Measurements from ENCODE around the gene LIN28B. TPM values are rescaled to one million over a fixed set of nuclear protein-coding genes. Genes with fewer than 3 reads are reported as not detected.

Gene LIN28B
- total RNA-seq, 5 donors from 2014 or later (not counting 1 experiment from before 2014, with no cell fraction given) = 0.20 to 0.41 (median 0.22) TPM; not detected in 2

GRCh38 chr6:104955491-104955890, 1.4 kb upstream of the LIN28B start:
- H3K36me3 Mint-ChIP-seq = no peaks in the 10 kb centered on the region
- peaks cover 0 to 13% (median 13%) of the 10 kb centered on the region in 3 donors for H3K9me3 Mint-ChIP-seq
- H3K27me3 Mint-ChIP-seq = peaks cover 67 to 76% of the 10 kb centered on the region in 2 donors
- CTCF ChIA-PET = interaction anchor here in 1 of 2 donors (1.0 kb wide), 1 partner anchor 9 kb away, joined by 3 read pairs; no protein-coding TSS in a partner anchor
- no peaks in the 10 kb centered on the region for H3K4me1 ChIP-seq (ENCODE audit: control insufficient read depth in 1 of 2, extremely low read depth in 1 of 2, insufficient read depth in 2 of 2, low read length in 2 of 2)
- no peak for ATAC-seq (replicated peaks in 1 of 4)
- no peak overlapping the region for H3K27ac ChIP-seq (ENCODE audit: low read length)
- no peaks in the 10 kb centered on the region for H3K36me3 ChIP-seq (ENCODE audit: control insufficient read depth in 2 of 2, extremely low read depth in 1 of 2, insufficient read depth in 1 of 2, low read length in 1 of 2)
- H3K27ac Mint-ChIP-seq = no peak overlapping the region
- peaks cover 27 to 32% of the 10 kb centered on the region in 2 experiments for H3K27me3 ChIP-seq (replicated peaks in 1 of 2; ENCODE audit: control insufficient read depth in 2 of 2, extremely low read depth in 1 of 2, insufficient read depth in 2 of 2, low read length in 1 of 2)
- POLR2A ChIA-PET = no interaction called here
- H3K9me3 ChIP-seq = no peaks in the 10 kb centered on the region
- DNase-seq = no peak
- no peak overlapping the region for H3K4me3 ChIP-seq (ENCODE audit: control insufficient read depth in 1 of 2, extremely low read depth in 1 of 2, low read length in 1 of 2)
- H3K4me1 Mint-ChIP-seq = peaks cover 6 to 8% (median 7%) of the 10 kb centered on the region in 3 donors
- H3K4me3 Mint-ChIP-seq = no peak overlapping the region
- WGBS (ENCODE audit: insufficient coverage) = 57% methylated on average over 1 of the region's 5 CpGs

GRCh38 chr6:104955927-104956730, 778 bp upstream of the LIN28B start:
- H3K36me3 Mint-ChIP-seq = no peaks in the 10 kb centered on the region
- Histone ChIP-seq H3K27me3 (replicated peaks in 1 of 2; ENCODE audit: control insufficient read depth in 2 of 2, extremely low read depth in 1 of 2, insufficient read depth in 2 of 2, low read length in 1 of 2) (peaks cover 27 to 32% of the 10 kb centered on the region in 2 experiments), H3K27ac (ENCODE audit: low read length) (no peak overlapping the region), H3K9me3 (no peaks in the 10 kb centered on the region), H3K4me1 (ENCODE audit: control insufficient read depth in 1 of 2, extremely low read depth in 1 of 2, insufficient read depth in 2 of 2, low read length in 2 of 2) (no peaks in the 10 kb centered on the region), H3K4me3 (ENCODE audit: control insufficient read depth in 1 of 2, extremely low read depth in 1 of 2, low read length in 1 of 2) (no peak overlapping the region), H3K36me3 (ENCODE audit: control insufficient read depth in 2 of 2, extremely low read depth in 1 of 2, insufficient read depth in 1 of 2, low read length in 1 of 2) (no peaks in the 10 kb centered on the region)
- peaks cover 0 to 13% (median 13%) of the 10 kb centered on the region in 3 donors for H3K9me3 Mint-ChIP-seq
- peaks cover 67 to 73% of the 10 kb centered on the region in 2 donors for H3K27me3 Mint-ChIP-seq
- CTCF ChIA-PET = no interaction called here
- no peak for ATAC-seq (replicated peaks in 1 of 4)
- DNase-seq = no peak
- H3K4me3 Mint-ChIP-seq = no peak overlapping the region
- WGBS (ENCODE audit: insufficient coverage) = no CpG with 5 or more reads among the region's 16 CpGs
- peaks cover 6 to 8% (median 7%) of the 10 kb centered on the region in 3 donors for H3K4me1 Mint-ChIP-seq
- H3K27ac Mint-ChIP-seq = no peak overlapping the region
- POLR2A ChIA-PET = interaction anchor here in 1 of 2 donors (0.6 kb wide), 1 partner anchor 15 kb away, joined by 5 read pairs; no protein-coding TSS in a partner anchor

- H3K9me3 Mint-ChIP-seq = peaks cover 0 to 13% (median 13%) of the 10 kb centered on the region in 3 donors
- POLR2A ChIA-PET = interaction anchor here in 1 of 2 donors (0.6 kb wide), 1 partner anchor 17 kb away, joined by 5 read pairs; no protein-coding TSS in a partner anchor
- ATAC-seq (replicated peaks in 1 of 4) = no peak
These were observed 632 bp downstream of the LIN28B start for GRCh38 chr6:104957301-104958177.

GRCh38 chr6:104958178-104959025, 1.5 kb downstream of the LIN28B start:
- DNase-seq = no peak
- no peak overlapping the region for H3K4me3 Mint-ChIP-seq

More at GRCh38 chr6:104957301-104958177, 632 bp downstream of the LIN28B start:
- CTCF ChIA-PET = no interaction called here
- no peaks in the 10 kb centered on the region for H3K36me3 Mint-ChIP-seq
- H3K27ac ChIP-seq (ENCODE audit: low read length) = no peak overlapping the region
- H3K27me3 ChIP-seq (replicated peaks in 1 of 2; ENCODE audit: control insufficient read depth in 2 of 2, extremely low read depth in 1 of 2, insufficient read depth in 2 of 2, low read length in 1 of 2) = peaks cover 25 to 31% of the 10 kb centered on the region in 2 experiments
- no peaks in the 10 kb centered on the region for H3K4me1 ChIP-seq (ENCODE audit: control insufficient read depth in 1 of 2, extremely low read depth in 1 of 2, insufficient read depth in 2 of 2, low read length in 2 of 2)
- H3K4me1 Mint-ChIP-seq = peaks cover 6 to 8% (median 7%) of the 10 kb centered on the region in 3 donors
- no peaks in the 10 kb centered on the region for H3K9me3 ChIP-seq
- 0% methylated on average over 3 of the region's 21 CpGs for WGBS (ENCODE audit: insufficient coverage)
- DNase-seq = no peak
- H3K27me3 Mint-ChIP-seq = peaks cover 58 to 64% of the 10 kb centered on the region in 2 donors
- no peak overlapping the region for H3K4me3 Mint-ChIP-seq
- H3K27ac Mint-ChIP-seq = no peak overlapping the region
- peak overlapping the region in 1 of 2 donors; percentile 23 for H3K4me3 ChIP-seq (ENCODE audit: control insufficient read depth in 1 of 2, extremely low read depth in 1 of 2, low read length in 1 of 2)
- H3K36me3 ChIP-seq (ENCODE audit: control insufficient read depth in 2 of 2, extremely low read depth in 1 of 2, insufficient read depth in 1 of 2, low read length in 1 of 2) = no peaks in the 10 kb centered on the region

GRCh38 chr6:104959026-104959858, 2.3 kb downstream of the LIN28B start:
- Histone ChIP-seq H3K9me3 (no peaks in the 10 kb centered on the region), H3K4me3 (ENCODE audit: control insufficient read depth in 1 of 2, extremely low read depth in 1 of 2, low read length in 1 of 2) (no peak overlapping the region), H3K27ac (ENCODE audit: low read length) (no peak overlapping the region), H3K27me3 (replicated peaks in 1 of 2; ENCODE audit: control insufficient read depth in 2 of 2, extremely low read depth in 1 of 2, insufficient read depth in 2 of 2, low read length in 1 of 2) (peaks cover 20 to 23% of the 10 kb centered on the region in 2 experiments), H3K4me1 (ENCODE audit: control insufficient read depth in 1 of 2, extremely low read depth in 1 of 2, insufficient read depth in 2 of 2, low read length in 2 of 2) (no peaks in the 10 kb centered on the region), H3K36me3 (ENCODE audit: control insufficient read depth in 2 of 2, extremely low read depth in 1 of 2, insufficient read depth in 1 of 2, low read length in 1 of 2) (no peaks in the 10 kb centered on the region)
- Mint-ChIP-seq H3K9me3 (peaks cover 0 to 10% (median 4%) of the 10 kb centered on the region in 3 donors), H3K27ac (no peak overlapping the region), H3K4me3 (no peak overlapping the region), H3K4me1 (peaks cover 6 to 8% (median 7%) of the 10 kb centered on the region in 3 donors), H3K36me3 (no peaks in the 10 kb centered on the region), H3K27me3 (peaks cover 47 to 51% of the 10 kb centered on the region in 2 donors)
- no CpG with 5 or more reads among the region's 3 CpGs for WGBS (ENCODE audit: insufficient coverage)
- no peak for ATAC-seq (replicated peaks in 1 of 4)
- ChIA-PET POLR2A (no interaction called here), CTCF (no interaction called here)
- DNase-seq = no peak

More at GRCh38 chr6:104958178-104959025, 1.5 kb downstream of the LIN28B start:
- ChIA-PET POLR2A (no interaction called here), CTCF (interaction anchor here in 1 of 2 donors (0.5 kb wide), 1 partner anchor 744 kb away, joined by 3 read pairs; no protein-coding TSS in a partner anchor)
- Histone ChIP-seq H3K4me1 (ENCODE audit: control insufficient read depth in 1 of 2, extremely low read depth in 1 of 2, insufficient read depth in 2 of 2, low read length in 2 of 2) (no peaks in the 10 kb centered on the region), H3K27me3 (replicated peaks in 1 of 2; ENCODE audit: control insufficient read depth in 2 of 2, extremely low read depth in 1 of 2, insufficient read depth in 2 of 2, low read length in 1 of 2) (peaks cover 23 to 24% of the 10 kb centered on the region in 2 experiments), H3K9me3 (no peaks in the 10 kb centered on the region), H3K4me3 (ENCODE audit: control insufficient read depth in 1 of 2, extremely low read depth in 1 of 2, low read length in 1 of 2) (no peak overlapping the region), H3K27ac (ENCODE audit: low read length) (no peak overlapping the region), H3K36me3 (ENCODE audit: control insufficient read depth in 2 of 2, extremely low read depth in 1 of 2, insufficient read depth in 1 of 2, low read length in 1 of 2) (no peaks in the 10 kb centered on the region)
- WGBS (ENCODE audit: insufficient coverage) = 12% methylated on average over 3 of the region's 19 CpGs
- H3K27me3 Mint-ChIP-seq = peaks cover 55% of the 10 kb centered on the region in 2 donors
- no peak for ATAC-seq (replicated peaks in 1 of 4)
- H3K27ac Mint-ChIP-seq = no peak overlapping the region
- H3K9me3 Mint-ChIP-seq = peaks cover 0 to 11% (median 10%) of the 10 kb centered on the region in 3 donors
- no peaks in the 10 kb centered on the region for H3K36me3 Mint-ChIP-seq
- H3K4me1 Mint-ChIP-seq = peaks cover 6 to 8% (median 7%) of the 10 kb centered on the region in 3 donors

Data from T-cell (primary cell).